HepG2 (cell line): ENCODE data around the gene OGG1. TPM values are rescaled to one million over a fixed set of nuclear protein-coding genes. Genes with fewer than 3 reads are reported as not detected.

Experiments
- ARID2 ChIP-seq: sonication (generic); formaldehyde crosslinking; IDR thresholded peaks from 2 replicates; pipeline ENCODE4 v1.8.1; 2022; ENCODE audit warnings: mild to moderate bottlenecking, missing genetic modification reagents, borderline replicate concordance
- ELF1 ChIP-seq: sonication (generic); formaldehyde crosslinking; IDR thresholded peaks from 2 replicates; pipeline ENCODE4 v1.4.0; 2020; ENCODE audit warnings: missing genetic modification reagents
- HOXA7 ChIP-seq: sonication (generic); formaldehyde crosslinking; IDR thresholded peaks from 2 replicates; pipeline ENCODE4 v1.8.1; 2022; ENCODE audit warnings: mild to moderate bottlenecking, missing genetic modification reagents, moderate library complexity
- MTF2 ChIP-seq: sonication (generic); formaldehyde crosslinking; IDR thresholded peaks from 2 replicates; pipeline ENCODE4 v1.5.0; 2020; ENCODE audit warnings: missing genetic modification reagents, borderline replicate concordance
- NCOA1 ChIP-seq: sonication (generic); formaldehyde crosslinking; IDR thresholded peaks from 2 replicates; pipeline ENCODE4 v1.9.0; 2021; ENCODE audit warnings: missing genetic modification reagents
- NFRKB ChIP-seq: fragments of 450-650 bp; IDR thresholded peaks from 2 replicates; pipeline ENCODE4 v1.6.1; 2017
- ONECUT2 ChIP-seq: sonication (generic); formaldehyde crosslinking; IDR thresholded peaks from 2 replicates; pipeline ENCODE4 v1.4.0; 2020; ENCODE audit warnings: missing genetic modification reagents
- PAWR ChIP-seq: sonication (generic); formaldehyde crosslinking; IDR thresholded peaks from 2 replicates; pipeline ENCODE4 v1.4.0; 2020; ENCODE audit warnings: missing genetic modification reagents, mild to moderate bottlenecking, borderline replicate concordance
- PITX1 ChIP-seq: sonication (generic); formaldehyde crosslinking; IDR thresholded peaks from 2 replicates; pipeline ENCODE4 v1.5.1; 2020; ENCODE audit warnings: mild to moderate bottlenecking, missing genetic modification reagents
- PRMT3 ChIP-seq: sonication (generic); formaldehyde crosslinking; IDR thresholded peaks from 2 replicates; pipeline ENCODE4 v1.8.1; 2022; ENCODE audit warnings: low read depth, mild to moderate bottlenecking, moderate library complexity, missing genetic modification reagents, borderline replicate concordance
- SP2 ChIP-seq: sonication (generic); formaldehyde crosslinking; IDR thresholded peaks from 2 replicates; pipeline ENCODE4 v1.5.1; 2020; ENCODE audit warnings: mild to moderate bottlenecking, missing genetic modification reagents
- SRSF4 ChIP-seq: fragments of 200-400 bp; formaldehyde crosslinking; IDR thresholded peaks from one replicate; pipeline ENCODE4 v1.6.1; 2018; ENCODE audit warnings: mild to moderate bottlenecking, low read depth, low read length, moderate library complexity; ENCODE audit not compliant: poor library complexity, severe bottlenecking
- STAG1 ChIP-seq: sonication (generic); formaldehyde crosslinking; IDR thresholded peaks from 2 replicates; pipeline ENCODE4 v1.4.0; 2020; ENCODE audit warnings: missing genetic modification reagents
- ZNF234 ChIP-seq: sonication (generic); formaldehyde crosslinking; conservative IDR thresholded peaks from 2 replicates; pipeline ENCODE4 v1.5.1; 2020; ENCODE audit warnings: mild to moderate bottlenecking, missing genetic modification reagents
- ZNF33A ChIP-seq: sonication (generic); formaldehyde crosslinking; IDR thresholded peaks from 2 replicates; pipeline ENCODE4 v1.5.1; 2020; ENCODE audit warnings: missing genetic modification reagents, mild to moderate bottlenecking, moderate library complexity, borderline replicate concordance
- ZNF441 ChIP-seq: sonication (generic); formaldehyde crosslinking; IDR thresholded peaks from 2 replicates; pipeline ENCODE4 v1.7.0; 2021; ENCODE audit warnings: missing genetic modification reagents, borderline replicate concordance
- polyA plus RNA-seq, 8 experiments: library from polyadenylated mRNA; depleted of rRNA in 3 of 8; stranded (reverse) in 7 of 8; unstranded in 1 of 8; fragments of >200 nt; fragmentation: Illumina TruSeq in 4 of 8; extraction: Trizol in 4 of 8; gene quantifications; 2 replicates each; pipeline versions ENCODE4 v1.2.1 to v1.2.3, GENCODE V29; 2011 to 2016; ENCODE audit warnings: low read depth in 4 of 8, missing spikeins in 1 of 8, mixed read lengths in 1 of 8; ENCODE audit not compliant: insufficient read depth in 1 of 8
- total RNA-seq, 5 experiments: library from RNA; depleted of rRNA; stranded (reverse); fragments of >200 nt; fragmentation: Illumina TruSeq; extraction: Trizol; gene quantifications; 2 replicates each; pipeline ENCODE4 v1.2.3, GENCODE V29; 2016; ENCODE audit warnings: low read depth in 1 of 5
- TF ChIP-seq, protein P1 (sequence below), 2 experiments: IDR thresholded peaks; 2 replicates each; pipeline ENCODE4 v1.6.1; 2011 to 2012; ENCODE audit warnings: low read length in 2 of 2, borderline replicate concordance in 1 of 2, low read depth in 1 of 2, mild to moderate bottlenecking in 1 of 2, moderate library complexity in 1 of 2
- TF ChIP-seq, protein P2 (sequence below): sonication (generic); formaldehyde crosslinking; IDR thresholded peaks from 2 replicates; pipeline ENCODE4 v1.5.0; 2020; ENCODE audit warnings: missing genetic modification reagents, mild to moderate bottlenecking, borderline replicate concordance
- TF ChIP-seq, protein P3 (sequence below): sonication (generic); formaldehyde crosslinking; IDR thresholded peaks from 2 replicates; pipeline ENCODE4 v1.5.0; 2020; ENCODE audit warnings: mild to moderate bottlenecking, missing genetic modification reagents
- TF ChIP-seq, protein P4 (sequence below): IDR thresholded peaks from 2 replicates; pipeline ENCODE4 v1.6.1; 2016; ENCODE audit warnings: missing compliant biosample characterization, missing genetic modification reagents, borderline replicate concordance

OGG1 gene
- total and polyA plus RNA-seq, 2 of the 13 experiments (the other 11 are each of a cell fraction or from before 2014, with no cell fraction given) = 28.7 to 33.2 TPM

DNA sequence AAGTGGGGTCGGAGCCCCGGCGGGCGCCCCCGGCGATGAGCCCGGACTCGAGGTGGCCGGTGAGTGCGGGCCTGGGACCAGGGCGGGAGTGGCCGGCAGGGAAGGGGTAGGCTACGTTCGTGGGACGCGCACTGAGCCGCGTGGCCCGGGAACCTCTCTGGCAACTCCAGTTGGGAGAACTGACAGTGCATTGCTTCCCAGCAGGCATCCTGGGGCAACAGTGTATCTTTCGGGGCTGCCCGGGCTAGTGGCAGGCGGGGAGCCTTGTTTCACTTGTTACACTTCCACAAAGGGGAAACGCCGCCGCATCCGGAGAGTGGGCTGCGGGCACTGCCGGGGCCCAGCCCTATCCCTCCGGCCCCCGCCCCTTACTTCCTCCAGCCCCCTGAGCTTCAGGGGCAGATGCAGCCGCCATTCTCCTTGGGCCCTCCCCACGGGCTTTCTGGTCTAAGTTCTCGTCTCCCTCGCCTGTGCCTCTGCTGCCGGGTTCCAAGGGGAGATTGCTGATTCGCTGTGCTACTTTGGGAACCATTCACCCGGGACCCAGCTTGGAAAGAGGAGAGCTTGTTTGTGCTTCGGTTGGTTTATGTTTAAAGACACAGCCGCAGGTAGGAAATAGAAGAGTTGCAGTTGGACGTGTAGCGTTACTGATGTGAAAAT lies 17.5 kb upstream of the OGG1 start (continued):
- TF ChIP-seq, protein P1, sequence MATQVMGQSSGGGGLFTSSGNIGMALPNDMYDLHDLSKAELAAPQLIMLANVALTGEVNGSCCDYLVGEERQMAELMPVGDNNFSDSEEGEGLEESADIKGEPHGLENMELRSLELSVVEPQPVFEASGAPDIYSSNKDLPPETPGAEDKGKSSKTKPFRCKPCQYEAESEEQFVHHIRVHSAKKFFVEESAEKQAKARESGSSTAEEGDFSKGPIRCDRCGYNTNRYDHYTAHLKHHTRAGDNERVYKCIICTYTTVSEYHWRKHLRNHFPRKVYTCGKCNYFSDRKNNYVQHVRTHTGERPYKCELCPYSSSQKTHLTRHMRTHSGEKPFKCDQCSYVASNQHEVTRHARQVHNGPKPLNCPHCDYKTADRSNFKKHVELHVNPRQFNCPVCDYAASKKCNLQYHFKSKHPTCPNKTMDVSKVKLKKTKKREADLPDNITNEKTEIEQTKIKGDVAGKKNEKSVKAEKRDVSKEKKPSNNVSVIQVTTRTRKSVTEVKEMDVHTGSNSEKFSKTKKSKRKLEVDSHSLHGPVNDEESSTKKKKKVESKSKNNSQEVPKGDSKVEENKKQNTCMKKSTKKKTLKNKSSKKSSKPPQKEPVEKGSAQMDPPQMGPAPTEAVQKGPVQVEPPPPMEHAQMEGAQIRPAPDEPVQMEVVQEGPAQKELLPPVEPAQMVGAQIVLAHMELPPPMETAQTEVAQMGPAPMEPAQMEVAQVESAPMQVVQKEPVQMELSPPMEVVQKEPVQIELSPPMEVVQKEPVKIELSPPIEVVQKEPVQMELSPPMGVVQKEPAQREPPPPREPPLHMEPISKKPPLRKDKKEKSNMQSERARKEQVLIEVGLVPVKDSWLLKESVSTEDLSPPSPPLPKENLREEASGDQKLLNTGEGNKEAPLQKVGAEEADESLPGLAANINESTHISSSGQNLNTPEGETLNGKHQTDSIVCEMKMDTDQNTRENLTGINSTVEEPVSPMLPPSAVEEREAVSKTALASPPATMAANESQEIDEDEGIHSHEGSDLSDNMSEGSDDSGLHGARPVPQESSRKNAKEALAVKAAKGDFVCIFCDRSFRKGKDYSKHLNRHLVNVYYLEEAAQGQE (IDR thresholded peaks at IDR 0.05; ENCODE audit: borderline replicate concordance in 1 of 2, low read depth in 1 of 2, low read length in 2 of 2) = no peak
- TF ChIP-seq, protein P2, sequence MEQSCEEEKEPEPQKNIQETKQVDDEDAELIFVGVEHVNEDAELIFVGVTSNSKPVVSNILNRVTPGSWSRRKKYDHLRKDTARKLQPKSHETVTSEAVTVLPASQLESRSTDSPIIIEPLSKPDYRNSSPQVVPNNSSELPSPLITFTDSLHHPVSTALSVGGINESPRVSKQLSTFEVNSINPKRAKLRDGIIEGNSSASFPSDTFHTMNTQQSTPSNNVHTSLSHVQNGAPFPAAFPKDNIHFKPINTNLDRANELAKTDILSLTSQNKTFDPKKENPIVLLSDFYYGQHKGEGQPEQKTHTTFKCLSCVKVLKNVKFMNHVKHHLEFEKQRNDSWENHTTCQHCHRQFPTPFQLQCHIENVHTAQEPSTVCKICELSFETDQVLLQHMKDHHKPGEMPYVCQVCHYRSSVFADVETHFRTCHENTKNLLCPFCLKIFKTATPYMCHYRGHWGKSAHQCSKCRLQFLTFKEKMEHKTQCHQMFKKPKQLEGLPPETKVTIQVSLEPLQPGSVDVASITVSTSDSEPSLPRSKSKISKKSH = no peak
- TF ChIP-seq SRSF4 (no peak), ELF1 (CRISPR knock-in tag) (no peak), HOXA7 (CRISPR knock-in tag) (no peak), PAWR (CRISPR knock-in tag) (no peak), NFRKB (no peak), STAG1 (CRISPR knock-in tag) (no peak), SP2 (0 out of 2 replicates have a peak, but pooled peaks have one; percentile 0), ARID2 (0 out of 2 replicates have a peak, but pooled peaks have one; percentile 31), ZNF234 (CRISPR knock-in tag) (no peak), NCOA1 (0 out of 2 replicates have a peak, but pooled peaks have one; percentile 25), ONECUT2 (CRISPR knock-in tag) (no peak), MTF2 (CRISPR knock-in tag) (0 out of 2 replicates have a peak, but pooled peaks have one; percentile 1), ZNF33A (CRISPR knock-in tag) (no peak), ZNF441 (no peak), PITX1 (no peak), PRMT3 (CRISPR knock-in tag) (no peak)
- TF ChIP-seq, protein P3, sequence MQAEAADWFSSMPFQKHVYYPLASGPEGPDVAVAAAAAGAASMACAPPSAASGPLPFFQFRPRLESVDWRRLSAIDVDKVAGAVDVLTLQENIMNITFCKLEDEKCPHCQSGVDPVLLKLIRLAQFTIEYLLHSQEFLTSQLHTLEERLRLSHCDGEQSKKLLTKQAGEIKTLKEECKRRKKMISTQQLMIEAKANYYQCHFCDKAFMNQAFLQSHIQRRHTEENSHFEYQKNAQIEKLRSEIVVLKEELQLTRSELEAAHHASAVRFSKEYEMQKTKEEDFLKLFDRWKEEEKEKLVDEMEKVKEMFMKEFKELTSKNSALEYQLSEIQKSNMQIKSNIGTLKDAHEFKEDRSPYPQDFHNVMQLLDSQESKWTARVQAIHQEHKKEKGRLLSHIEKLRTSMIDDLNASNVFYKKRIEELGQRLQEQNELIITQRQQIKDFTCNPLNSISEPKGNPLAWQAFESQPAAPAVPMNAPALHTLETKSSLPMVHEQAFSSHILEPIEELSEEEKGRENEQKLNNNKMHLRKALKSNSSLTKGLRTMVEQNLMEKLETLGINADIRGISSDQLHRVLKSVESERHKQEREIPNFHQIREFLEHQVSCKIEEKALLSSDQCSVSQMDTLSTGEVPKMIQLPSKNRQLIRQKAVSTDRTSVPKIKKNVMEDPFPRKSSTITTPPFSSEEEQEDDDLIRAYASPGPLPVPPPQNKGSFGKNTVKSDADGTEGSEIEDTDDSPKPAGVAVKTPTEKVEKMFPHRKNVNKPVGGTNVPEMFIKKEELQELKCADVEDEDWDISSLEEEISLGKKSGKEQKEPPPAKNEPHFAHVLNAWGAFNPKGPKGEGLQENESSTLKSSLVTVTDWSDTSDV (CRISPR knock-in tag) = no peak
- TF ChIP-seq, protein P4, sequence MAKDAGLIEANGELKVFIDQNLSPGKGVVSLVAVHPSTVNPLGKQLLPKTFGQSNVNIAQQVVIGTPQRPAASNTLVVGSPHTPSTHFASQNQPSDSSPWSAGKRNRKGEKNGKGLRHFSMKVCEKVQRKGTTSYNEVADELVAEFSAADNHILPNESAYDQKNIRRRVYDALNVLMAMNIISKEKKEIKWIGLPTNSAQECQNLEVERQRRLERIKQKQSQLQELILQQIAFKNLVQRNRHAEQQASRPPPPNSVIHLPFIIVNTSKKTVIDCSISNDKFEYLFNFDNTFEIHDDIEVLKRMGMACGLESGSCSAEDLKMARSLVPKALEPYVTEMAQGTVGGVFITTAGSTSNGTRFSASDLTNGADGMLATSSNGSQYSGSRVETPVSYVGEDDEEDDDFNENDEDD (CRISPR knock-in tag) = no peak
